NB4 (cell line): ENCODE data around the gene ACBD6.

Experiments
- MYC ChIP-seq: IDR thresholded peaks from 2 replicates; pipeline ENCODE4 v1.6.1; 2011; ENCODE audit warnings: low read depth, low read length
- POLR2A ChIP-seq: IDR thresholded peaks from 2 replicates; pipeline ENCODE4 v1.6.1; 2011; ENCODE audit warnings: mild to moderate bottlenecking; ENCODE audit not compliant: insufficient read length; ENCODE audit errors: extremely low read depth
- TF ChIP-seq, protein P1 (sequence below): IDR thresholded peaks from one replicate; pipeline ENCODE4 v1.5.1; 2012; ENCODE audit warnings: low read depth, low read length
- TF ChIP-seq, protein P2 (sequence below): IDR thresholded peaks from 2 replicates; pipeline ENCODE4 v1.6.1; 2011; ENCODE audit warnings: low read depth, low read length

DNA sequence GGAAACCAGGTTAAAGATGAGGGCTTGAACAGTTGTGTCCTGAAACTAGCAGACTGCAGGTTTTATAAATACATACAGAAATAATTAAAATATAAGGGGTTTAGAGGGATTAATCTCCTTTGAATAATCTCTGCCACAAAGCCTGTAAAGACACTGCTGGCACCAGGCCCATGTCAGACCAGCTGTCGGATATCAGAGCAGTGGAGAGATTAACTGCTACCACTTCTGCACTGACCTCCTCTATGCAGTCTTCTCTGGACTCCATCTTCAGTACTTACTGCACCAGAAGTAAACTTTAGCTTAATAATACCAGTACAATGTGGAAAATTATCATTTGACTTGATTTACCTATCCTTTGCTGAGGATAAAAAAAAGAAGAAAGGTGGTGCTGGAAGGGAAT, 143.7 kb downstream of the ACBD6 start:
- TF ChIP-seq, protein P1, sequence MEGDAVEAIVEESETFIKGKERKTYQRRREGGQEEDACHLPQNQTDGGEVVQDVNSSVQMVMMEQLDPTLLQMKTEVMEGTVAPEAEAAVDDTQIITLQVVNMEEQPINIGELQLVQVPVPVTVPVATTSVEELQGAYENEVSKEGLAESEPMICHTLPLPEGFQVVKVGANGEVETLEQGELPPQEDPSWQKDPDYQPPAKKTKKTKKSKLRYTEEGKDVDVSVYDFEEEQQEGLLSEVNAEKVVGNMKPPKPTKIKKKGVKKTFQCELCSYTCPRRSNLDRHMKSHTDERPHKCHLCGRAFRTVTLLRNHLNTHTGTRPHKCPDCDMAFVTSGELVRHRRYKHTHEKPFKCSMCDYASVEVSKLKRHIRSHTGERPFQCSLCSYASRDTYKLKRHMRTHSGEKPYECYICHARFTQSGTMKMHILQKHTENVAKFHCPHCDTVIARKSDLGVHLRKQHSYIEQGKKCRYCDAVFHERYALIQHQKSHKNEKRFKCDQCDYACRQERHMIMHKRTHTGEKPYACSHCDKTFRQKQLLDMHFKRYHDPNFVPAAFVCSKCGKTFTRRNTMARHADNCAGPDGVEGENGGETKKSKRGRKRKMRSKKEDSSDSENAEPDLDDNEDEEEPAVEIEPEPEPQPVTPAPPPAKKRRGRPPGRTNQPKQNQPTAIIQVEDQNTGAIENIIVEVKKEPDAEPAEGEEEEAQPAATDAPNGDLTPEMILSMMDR, result no peak
- TF ChIP-seq POLR2A (no peak), MYC (no peak)
- TF ChIP-seq, protein P2, sequence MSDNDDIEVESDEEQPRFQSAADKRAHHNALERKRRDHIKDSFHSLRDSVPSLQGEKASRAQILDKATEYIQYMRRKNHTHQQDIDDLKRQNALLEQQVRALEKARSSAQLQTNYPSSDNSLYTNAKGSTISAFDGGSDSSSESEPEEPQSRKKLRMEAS, result no peak
